Measurements from ENCODE around the gene CAMTA1. TPM values are rescaled to one million over a fixed set of nuclear protein-coding genes. Genes with fewer than 3 reads are reported as not detected.

Gene CAMTA1
- total and polyA plus RNA-seq, 9 of the 15 experiments (the other 6 are each of a cell fraction or from before 2014, with no cell fraction given), result 43.9 to 161 (median 65.9) TPM

DNA sequence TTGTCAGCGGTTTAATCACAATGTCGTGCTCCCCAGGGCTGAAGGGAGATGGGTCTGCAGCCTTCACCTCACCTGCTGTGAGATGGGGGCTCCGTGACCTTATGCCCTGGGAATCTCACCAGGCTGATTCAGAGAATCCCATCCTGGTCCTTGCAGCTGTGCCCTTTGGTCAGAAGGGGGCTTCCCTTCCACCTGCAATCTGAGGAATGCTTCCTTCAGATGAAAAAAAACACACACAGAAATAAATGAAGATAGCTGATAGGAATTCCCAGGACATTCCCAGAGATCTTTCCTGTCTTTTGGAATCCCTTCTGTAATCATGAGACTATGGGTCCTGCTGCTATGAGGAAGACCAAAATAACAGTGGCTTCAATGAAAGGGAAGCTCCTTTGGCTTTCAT, 858.8 kb downstream of the CAMTA1 start:
- DNase-seq (ENCODE audit: extremely low read depth in 1 of 4, low spot score in 3 of 4), result no peak
- FAIRE-seq, result no peak
- H3K27me3 ChIP-seq (ENCODE audit: control insufficient read depth in 2 of 2, insufficient read depth in 2 of 2, low read length in 2 of 2), result peaks cover 34 to 64% of the 10 kb centered on the region in 2 experiments; a peak in 4 of 5 replicates

More for the DNA sequence above, 858.8 kb downstream of the CAMTA1 start:
- Histone ChIP-seq H4K20me1 (replicated peaks; ENCODE audit: control insufficient read depth, insufficient read depth, low read length) (peaks cover 21% of the 10 kb centered on the region; the same call in 1 of the 2 replicates), H3K9me1 (ENCODE audit: control insufficient read depth, insufficient read depth, low read length) (peaks cover 7% of the 10 kb centered on the region), H3K9ac (ENCODE audit: insufficient read depth in 1 of 2, low read depth in 2 of 2, low read length in 2 of 2) (no peak overlapping the region), H3K27ac (ENCODE audit: extremely low read depth, low read depth, low read length) (no peak overlapping the region), H3K4me1 (replicated peaks in 1 of 2; ENCODE audit: control insufficient read depth in 2 of 2, insufficient read depth in 2 of 2, low read length in 2 of 2) (peaks cover 0 to 15% of the 10 kb centered on the region in 2 experiments; a peak in 1 of 5 replicates), H3K79me2 (ENCODE audit: control insufficient read depth, insufficient read depth, low read length) (no peaks in the 10 kb centered on the region), H3K36me3 (ENCODE audit: control insufficient read depth, insufficient read depth, low read length) (no peaks in the 10 kb centered on the region), H2AFZ (ENCODE audit: low read depth, low read length) (no peak overlapping the region), H3K4me2 (ENCODE audit: insufficient read depth, low read length) (no peak overlapping the region), H3K4me3 (no peak overlapping the region), H3K9me3 (replicated peaks; ENCODE audit: control insufficient read depth, insufficient read depth, low read depth, low read length) (no peaks in the 10 kb centered on the region)
- no peak for ATAC-seq
- CTCF ChIA-PET (ENCODE audit: low intra/inter-chr PET ratio), result no interaction called here
- intact Hi-C loops (cut with micrococcal nuclease) (loop anchor here (10.0 kb wide), 1 partner anchor 189 kb away; no protein-coding TSS in a partner anchor), in situ Hi-C loops (cut with MboI) (loop anchor here (10.0 kb wide), 1 partner anchor 419 kb away; no protein-coding TSS in a partner anchor)
- 2% methylated on average over 3 of the region's 3 CpGs for WGBS (ENCODE audit: insufficient coverage, low coverage, missing lambda C conversion rate)
- no peak for TF ChIP-seq SIRT6 (IDR thresholded peaks at IDR 0.05; ENCODE audit: low read depth, low read length)
- 0 out of 6 replicates have a peak, but pooled peaks of 1 of the 3 experiments have one; percentile 12 for TF ChIP-seq CTCF (IDR thresholded peaks at IDR 0.05 in 2 of 3, conservative IDR thresholded peaks at IDR 0.05 in 1 of 3; ENCODE audit: insufficient read depth in 2 of 3, low read depth in 1 of 3, low read length in 3 of 3)
- no TSS peak for BruUV-seq (replicated peaks)
- POLR2A ChIA-PET, result interaction anchor here (0.7 kb wide), 2 partner anchors 49 to 738 kb away, joined by 3 to 4 read pairs; no protein-coding TSS in a partner anchor
